GM19035 (cell line): ENCODE results near the gene PICK1.

Experiments used
- ATAC-seq: cut with Tn5 transposase; IDR thresholded peaks from one replicate; pipeline ENCODE4 v1.9.1; 2021; ENCODE audit not compliant: unreplicated experiment

Gene PICK1

GRCh38 chr22:38086001-38086845, 29.0 kb downstream of the PICK1 start:
- ATAC-seq, result no peak

DNA sequence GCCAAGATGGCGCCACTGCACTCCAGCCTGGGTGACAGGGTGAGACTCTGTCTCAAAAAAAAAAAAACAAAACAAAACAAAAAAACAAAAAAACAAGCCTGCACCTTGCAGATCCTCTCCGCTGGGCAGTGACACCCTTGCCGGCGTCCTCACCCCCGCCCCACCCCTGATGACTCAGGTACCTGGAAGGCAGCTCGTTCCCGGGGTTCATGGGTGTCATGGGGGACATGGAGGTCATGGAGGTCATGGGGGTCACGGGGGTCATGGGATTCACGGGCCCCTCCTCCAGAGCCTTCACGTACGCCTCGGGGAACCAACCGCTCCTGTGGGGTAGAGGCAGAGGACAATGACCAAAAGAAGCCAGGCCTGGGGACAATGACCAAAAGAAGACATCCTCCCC, 29.7 kb downstream of the PICK1 start:
- ATAC-seq, result no peak

DNA sequence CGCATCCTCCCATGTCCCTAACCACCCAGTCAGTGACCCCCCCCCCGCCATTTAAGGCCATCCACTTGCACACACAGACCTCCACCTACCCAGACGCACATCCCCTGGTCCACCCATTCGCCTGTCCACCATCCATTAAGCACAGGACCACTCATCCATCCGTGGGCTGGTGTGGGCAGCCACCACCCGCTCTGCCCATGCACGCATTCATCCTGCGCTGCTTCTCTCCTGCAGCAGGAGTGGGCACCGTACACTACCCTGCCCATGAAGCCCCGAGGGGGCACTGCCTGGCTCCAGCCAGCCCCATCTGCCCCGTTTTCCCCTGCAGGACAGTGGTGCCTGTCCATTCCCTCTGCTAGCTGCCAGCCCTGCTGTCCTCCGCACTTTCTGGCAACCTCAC, 30.7 kb downstream of the PICK1 start:
- no peak for ATAC-seq

DNA sequence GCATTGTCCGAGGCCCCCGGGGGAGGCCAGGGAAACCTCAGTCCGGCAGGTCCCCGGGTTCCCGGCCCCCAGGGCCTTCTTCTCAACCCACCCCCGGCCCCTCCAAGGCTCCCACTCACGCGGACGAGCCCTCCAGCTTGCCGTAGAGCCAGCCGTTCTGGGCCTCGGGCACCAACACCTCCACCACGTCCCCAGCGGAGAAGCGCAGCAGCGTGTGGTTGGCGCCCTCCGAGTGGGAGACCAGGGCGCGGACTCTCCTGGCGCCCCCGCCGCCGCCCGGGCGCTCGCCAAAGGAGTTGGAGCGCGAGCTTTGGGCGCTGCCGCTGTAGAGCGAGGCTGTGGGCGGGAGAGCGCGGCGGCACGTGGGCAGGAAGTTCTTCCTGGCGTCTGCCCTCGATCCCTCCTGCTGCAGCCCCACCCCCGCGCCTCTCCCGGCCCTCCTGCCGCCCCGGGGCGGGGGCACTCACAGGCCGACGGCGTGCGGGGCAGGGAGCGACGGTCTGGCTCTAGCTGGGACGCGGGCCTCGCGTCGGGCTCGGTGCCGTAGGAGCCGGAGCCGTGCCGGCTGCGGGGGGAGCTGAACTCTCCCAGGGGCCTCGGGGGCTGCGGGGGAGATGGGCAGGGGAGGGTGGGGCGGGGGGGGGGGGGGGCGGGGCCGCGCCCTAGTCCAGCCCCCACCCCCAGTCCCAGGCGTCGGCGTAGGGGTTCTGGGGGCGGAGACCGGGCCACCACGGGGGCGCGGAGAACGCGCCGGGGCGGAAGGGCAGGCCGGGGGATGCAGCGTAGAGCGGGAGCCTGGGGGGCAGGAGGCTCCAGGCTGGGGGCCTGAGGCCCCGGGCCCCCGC, 31.6 kb downstream of the PICK1 start:
- no peak for ATAC-seq

DNA sequence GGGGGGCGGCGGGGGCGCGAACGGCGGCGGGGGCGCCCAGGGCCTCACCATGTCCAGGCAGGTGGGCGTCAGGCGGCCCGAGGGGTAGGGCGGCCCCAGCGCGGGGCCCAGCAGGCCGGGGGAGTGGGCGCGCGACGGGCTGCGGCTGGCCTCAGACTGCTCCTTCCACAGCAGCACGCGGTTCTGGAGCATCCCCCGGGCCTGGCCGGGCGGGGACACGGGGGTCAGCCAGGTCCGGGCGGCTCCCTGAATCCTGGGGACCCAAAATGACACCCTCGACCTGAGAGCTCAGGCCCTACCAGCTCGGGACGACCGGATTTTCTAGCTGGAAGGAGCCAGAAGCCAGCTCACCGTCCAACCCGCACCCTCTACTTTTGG, 32.3 kb downstream of the PICK1 start:
- no peak for ATAC-seq

GRCh38 chr22:38097058-38097457, 39.9 kb downstream of the PICK1 start:
- no peak for ATAC-seq

DNA sequence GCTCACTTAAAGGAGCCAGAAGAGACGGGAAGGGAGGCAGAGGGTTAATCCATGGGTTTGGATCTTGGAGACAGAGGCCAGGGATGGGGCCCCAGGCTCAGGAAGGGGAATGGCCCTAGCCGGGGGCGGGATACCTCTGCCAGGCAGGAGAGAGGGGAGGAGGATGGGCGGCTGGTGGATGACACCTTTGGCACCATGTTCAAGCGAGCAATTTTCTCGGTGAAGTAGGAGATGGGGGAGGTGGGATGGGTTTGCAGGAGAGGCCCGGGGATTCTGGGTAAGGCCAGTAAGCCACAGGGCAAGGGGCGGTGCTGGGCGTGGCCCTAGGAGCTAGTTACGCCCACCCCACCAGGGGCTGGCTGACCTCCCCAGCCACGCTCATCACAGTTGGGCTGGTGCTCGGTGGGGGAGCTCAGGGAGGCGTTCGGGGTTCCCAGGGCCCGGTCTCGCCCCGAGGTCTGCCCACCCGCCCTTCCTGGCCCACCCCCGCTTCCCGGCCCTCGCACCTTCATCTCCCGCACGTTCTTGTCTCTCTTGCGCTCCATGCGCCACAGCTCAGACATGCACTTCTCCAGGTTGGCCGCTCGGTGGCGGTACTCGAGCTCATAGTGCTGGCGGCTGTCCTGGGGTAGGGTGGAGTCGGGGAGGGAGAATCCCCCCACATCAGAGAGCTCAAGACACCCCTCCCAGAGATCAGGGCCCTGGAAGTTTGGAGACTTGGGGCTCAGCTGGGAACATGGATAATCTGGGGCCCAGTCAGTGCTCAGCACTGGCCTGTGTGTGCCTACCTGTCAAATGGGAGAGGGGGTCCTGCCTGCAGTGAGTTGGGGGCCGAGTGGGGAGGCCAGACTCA, 40.6 kb downstream of the PICK1 start:
- no peak for ATAC-seq

- ATAC-seq, result no peak
Observed at GRCh38 chr22:38098410-38099249, 41.4 kb downstream of the PICK1 start.

DNA sequence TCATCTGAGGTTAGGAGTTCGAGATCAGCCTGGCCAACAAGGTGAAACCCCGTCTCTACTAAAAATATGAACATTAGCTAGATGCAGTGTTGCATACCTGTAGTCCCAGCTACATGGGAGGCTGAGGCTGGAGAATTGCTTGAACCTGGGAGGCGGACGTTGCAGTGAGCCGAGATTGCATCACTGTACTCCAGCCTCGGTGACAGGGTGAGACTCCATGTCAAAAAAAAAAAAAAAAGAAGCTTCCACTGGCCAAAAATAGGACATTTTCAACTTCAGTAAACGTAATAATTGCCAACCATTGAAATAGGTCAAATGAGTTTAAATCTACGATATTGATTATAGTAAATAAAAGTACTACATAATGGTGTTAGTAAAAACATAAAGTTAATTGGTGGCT, 46.4 kb downstream of the PICK1 start:
- ATAC-seq, result no peak

DNA sequence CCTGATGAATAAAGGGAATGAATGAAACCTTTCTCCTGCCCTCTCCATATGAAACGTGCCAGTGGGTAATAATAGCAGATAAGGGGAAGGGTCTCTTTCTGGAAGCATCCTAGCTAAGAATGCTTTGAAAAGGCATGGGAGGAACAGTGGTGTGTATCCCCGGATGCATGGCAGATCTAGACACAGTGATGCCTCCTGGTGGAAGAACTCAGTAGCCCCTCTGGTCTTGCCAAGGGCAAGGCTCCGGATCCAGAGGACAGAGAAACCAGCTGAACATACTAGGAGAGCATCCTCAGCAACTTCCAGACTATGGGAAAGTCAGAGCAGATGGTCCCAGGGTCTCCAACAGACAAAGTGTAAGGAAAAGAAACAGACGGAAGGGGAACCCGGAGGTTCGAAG, 46.9 kb downstream of the PICK1 start:
- no peak for ATAC-seq

- ATAC-seq, result no peak
Observed at GRCh38 chr22:38106814-38107578, 49.8 kb downstream of the PICK1 start.

GRCh38 chr22:38107692-38108515, 50.7 kb downstream of the PICK1 start:
- ATAC-seq, result no peak

DNA sequence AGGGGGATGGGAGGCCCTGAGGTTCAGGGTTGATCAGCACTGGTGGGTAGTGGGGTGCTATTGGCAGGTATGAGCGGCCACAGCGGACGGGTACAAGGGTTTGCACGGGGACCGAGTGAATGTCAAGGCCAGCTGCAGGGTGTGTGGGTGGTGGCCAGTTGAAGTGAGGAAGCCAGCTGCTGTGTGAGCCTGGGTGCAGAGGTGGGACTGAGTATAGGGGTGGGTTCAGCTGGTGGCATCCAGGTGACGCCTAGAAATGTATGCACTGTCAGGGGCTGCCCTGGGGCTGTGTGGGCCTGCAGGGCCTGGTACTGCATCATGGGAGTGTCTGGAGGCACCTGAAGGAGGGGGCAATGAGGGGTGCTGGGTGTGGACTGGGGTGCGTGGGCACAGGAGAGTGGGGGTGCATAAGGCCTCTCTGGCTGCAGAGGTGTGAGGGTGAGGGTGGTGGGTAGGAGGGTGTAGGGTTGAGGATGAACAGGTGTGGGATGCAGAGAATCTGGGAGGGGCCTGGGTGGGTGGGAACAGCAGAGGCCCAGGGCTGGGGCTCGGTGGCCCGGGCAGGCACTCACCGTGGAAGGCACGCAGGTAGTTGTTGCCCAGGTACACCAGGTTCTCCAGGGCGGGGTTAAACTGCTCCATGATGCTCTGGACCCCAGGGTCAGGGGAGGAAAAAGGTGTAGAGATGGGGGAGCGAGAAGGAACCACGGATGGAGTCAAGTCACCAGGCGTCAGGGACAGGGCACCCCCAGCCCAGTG, 51.5 kb downstream of the PICK1 start:
- no peak for ATAC-seq

GRCh38 chr22:38109371-38110001, 52.3 kb downstream of the PICK1 start:
- ATAC-seq, result no peak

- no peak for ATAC-seq
Observed at GRCh38 chr22:38110008-38110862, 53.0 kb downstream of the PICK1 start, which contains the start of gene BAIAP2L2. Gene BAIAP2L2 (minus strand): TSS chr22:38110684. CDS start chr22:38110525, 159 bp downstream.
